ENCODE measurements around the gene CLEC4M.

DNA sequence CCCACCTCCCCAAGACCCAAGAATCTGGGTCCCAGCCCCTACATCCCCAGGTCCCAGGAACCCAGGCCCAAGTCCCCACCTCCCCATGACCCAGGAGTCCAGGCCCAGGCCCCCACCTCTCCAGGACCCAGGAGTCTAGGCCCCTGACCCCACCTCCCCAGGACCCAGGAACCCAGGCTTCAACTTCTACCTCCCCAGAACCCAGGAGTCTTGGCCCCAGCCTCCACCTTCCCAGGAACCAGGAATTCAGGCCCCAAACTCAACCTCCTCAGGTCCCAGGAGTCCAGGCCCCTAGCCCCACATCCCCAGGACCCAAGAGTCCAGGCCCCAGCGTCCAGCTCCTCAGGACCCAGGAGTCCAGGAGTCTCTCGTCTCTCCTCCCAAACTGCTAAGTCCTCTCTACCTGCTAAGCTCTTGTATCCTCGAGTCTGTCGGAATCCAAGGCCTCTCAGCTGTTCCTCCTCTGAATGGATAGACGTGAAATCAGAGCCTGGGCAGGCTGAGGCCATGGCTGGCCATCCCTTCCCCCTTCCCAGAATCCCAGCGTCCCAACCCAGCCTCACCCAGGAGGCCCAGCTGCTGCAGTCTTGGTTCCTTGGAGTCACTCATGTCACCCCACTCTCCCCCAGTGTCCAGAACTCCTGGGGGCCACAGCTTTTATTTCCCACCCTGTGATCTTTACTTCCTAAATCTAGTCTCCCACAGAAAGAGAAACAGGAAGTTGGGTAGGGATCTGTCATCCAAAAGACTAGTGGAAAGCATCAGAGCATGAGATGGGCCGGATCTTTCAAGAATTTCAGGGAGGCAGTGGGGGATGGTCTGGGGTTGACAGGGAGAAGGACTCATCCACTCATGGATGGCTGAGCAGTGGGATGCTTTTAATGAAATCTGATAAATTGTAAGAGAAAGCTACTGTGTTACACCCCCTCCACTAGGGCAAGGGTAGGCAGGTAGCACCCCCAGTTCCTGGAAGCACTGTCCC, 15.8 kb upstream of the CLEC4M start, which contains the start of gene CD209:
- TF ChIP-seq GATA2 (IDR thresholded peaks at IDR 0.05; ENCODE audit: low read depth, low read length) (no peak), GATA3 (IDR thresholded peaks at IDR 0.05; ENCODE audit: low read depth, low read length) (no peak)

All from SH-SY5Y (cell line).